ENCODE measurements around the gene ZNF862.

DNA sequence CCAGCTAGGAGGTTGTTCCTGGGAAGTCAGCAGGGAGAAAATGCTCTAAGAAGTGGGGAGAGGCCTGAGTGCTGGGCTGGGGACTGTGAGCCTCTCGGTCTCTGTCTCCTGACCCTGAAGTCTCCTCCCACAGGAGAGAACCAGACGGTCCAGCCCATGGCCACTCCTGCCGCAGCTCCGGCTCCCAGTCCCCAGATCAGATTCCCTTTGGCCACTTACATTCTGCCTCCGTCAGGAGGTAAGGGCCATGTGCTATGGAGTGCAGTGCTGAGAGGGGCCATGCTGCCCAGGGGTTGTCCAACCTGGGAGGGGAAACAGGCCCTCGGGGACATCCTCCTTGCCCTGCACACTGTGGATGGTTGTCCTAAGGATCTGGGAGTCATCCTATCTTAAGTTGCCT, 43.5 kb upstream of the ZNF862 start:
- TF ChIP-seq, protein P1, sequence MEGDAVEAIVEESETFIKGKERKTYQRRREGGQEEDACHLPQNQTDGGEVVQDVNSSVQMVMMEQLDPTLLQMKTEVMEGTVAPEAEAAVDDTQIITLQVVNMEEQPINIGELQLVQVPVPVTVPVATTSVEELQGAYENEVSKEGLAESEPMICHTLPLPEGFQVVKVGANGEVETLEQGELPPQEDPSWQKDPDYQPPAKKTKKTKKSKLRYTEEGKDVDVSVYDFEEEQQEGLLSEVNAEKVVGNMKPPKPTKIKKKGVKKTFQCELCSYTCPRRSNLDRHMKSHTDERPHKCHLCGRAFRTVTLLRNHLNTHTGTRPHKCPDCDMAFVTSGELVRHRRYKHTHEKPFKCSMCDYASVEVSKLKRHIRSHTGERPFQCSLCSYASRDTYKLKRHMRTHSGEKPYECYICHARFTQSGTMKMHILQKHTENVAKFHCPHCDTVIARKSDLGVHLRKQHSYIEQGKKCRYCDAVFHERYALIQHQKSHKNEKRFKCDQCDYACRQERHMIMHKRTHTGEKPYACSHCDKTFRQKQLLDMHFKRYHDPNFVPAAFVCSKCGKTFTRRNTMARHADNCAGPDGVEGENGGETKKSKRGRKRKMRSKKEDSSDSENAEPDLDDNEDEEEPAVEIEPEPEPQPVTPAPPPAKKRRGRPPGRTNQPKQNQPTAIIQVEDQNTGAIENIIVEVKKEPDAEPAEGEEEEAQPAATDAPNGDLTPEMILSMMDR (conservative IDR thresholded peaks at IDR 0.05) = no peak
- no peak for TF ChIP-seq ZFX (IDR thresholded peaks at IDR 0.05)

All from C4-2B (cell line).